Fibroblast of pulmonary artery (primary cell): Measurements from ENCODE around the gene PRRX2.

Source experiments
- DNase-seq: peaks from one replicate; pipeline ENCODE4 v3.0.0-alpha.2; 2010; ENCODE audit warnings: low read depth
- H3K4me3 ChIP-seq: replicated peaks from 2 replicates; pipeline ENCODE4 v1.5.1; 2011; ENCODE audit warnings: low read depth, mild to moderate bottlenecking, control low read depth, low read length, moderate library complexity
- CTCF ChIP-seq: IDR thresholded peaks from 2 replicates; pipeline ENCODE4 v1.5.1; 2011; ENCODE audit warnings: mild to moderate bottlenecking, control low read depth, low read length, inconsistent platforms; ENCODE audit errors: missing control alignments

The PRRX2 gene

GRCh38 chr9:129696944-129697655, 31.7 kb downstream of the PRRX2 start:
- peak; percentile 38 for DNase-seq
- peak overlapping the region; percentile 43 for H3K4me3 ChIP-seq
- no peak for TF ChIP-seq CTCF

GRCh38 chr9:129697656-129698253, 32.3 kb downstream of the PRRX2 start:
- no peak for TF ChIP-seq CTCF
- H3K4me3 ChIP-seq, result peak overlapping the region; percentile 43
- peak; percentile 52 for DNase-seq

- no peak overlapping the region for H3K4me3 ChIP-seq
- no peak for TF ChIP-seq CTCF
- DNase-seq, result no peak
Observed at GRCh38 chr9:129698254-129698757, 32.9 kb downstream of the PRRX2 start.

GRCh38 chr9:129701054-129701453, 35.6 kb downstream of the PRRX2 start:
- H3K4me3 ChIP-seq, result no peak overlapping the region
- no peak for DNase-seq
- no peak for TF ChIP-seq CTCF

GRCh38 chr9:129701549-129701948, 36.1 kb downstream of the PRRX2 start:
- no peak for TF ChIP-seq CTCF

GRCh38 chr9:129702589-129703520, 37.4 kb downstream of the PRRX2 start:
- peak; percentile 40 for DNase-seq
- H3K4me3 ChIP-seq, result no peak overlapping the region
- no peak for TF ChIP-seq CTCF

More at GRCh38 chr9:129701549-129701948, 36.1 kb downstream of the PRRX2 start:
- H3K4me3 ChIP-seq, result no peak overlapping the region
- no peak for DNase-seq
